Calu3 (cell line): ENCODE results near the gene TRPV4. TPM values are rescaled to one million over a fixed set of nuclear protein-coding genes. Genes with fewer than 3 reads are reported as not detected.

ENCODE experiments used
- BruUV-seq: library from RNA; stranded (reverse); fragments of 400-500 nt; replicated peaks from 2 replicates; lab custom pipeline; 2021; lab: Mats Ljungman, UMichigan
- CTCF ChIA-PET: fragments of 300-600 bp; sonication (Branson Sonifier 250); formaldehyde crosslinking; loops from one replicate; lab custom pipeline; 2022; ENCODE audit warnings: antibody characterized with exemption; lab: Charles Lee
- DNase-seq: peaks from one replicate; pipeline ENCODE4 v3.0.0; 2022
- H3K27ac Mint-ChIP-seq: one replicate; pipeline ENCODE4 v1.8.0; 2022; ENCODE audit warnings: mixed read lengths; ENCODE audit not compliant: unreplicated experiment
- H3K27me3 Mint-ChIP-seq: one replicate; pipeline ENCODE4 v1.8.0; 2022; ENCODE audit warnings: mixed read lengths; ENCODE audit not compliant: unreplicated experiment
- H3K36me3 Mint-ChIP-seq: one replicate; pipeline ENCODE4 v1.8.0; 2022; ENCODE audit warnings: mild to moderate bottlenecking, moderate library complexity, mixed read lengths; ENCODE audit not compliant: insufficient read depth, unreplicated experiment
- H3K4me1 Mint-ChIP-seq: one replicate; pipeline ENCODE4 v1.8.0; 2022; ENCODE audit warnings: mild to moderate bottlenecking, low read depth, mixed read lengths; ENCODE audit not compliant: unreplicated experiment
- H3K4me3 Mint-ChIP-seq: one replicate; pipeline ENCODE4 v1.8.0; 2022; ENCODE audit warnings: mild to moderate bottlenecking, low read depth, moderate library complexity, mixed read lengths; ENCODE audit not compliant: unreplicated experiment
- H3K9me3 Mint-ChIP-seq: one replicate; pipeline ENCODE4 v1.8.0; 2022; ENCODE audit warnings: low read depth, mixed read lengths; ENCODE audit not compliant: unreplicated experiment
- CTCF ChIP-seq: fragments of 200-600 bp; IDR thresholded peaks from one replicate; pipeline ENCODE4 v1.8.0; 2022; ENCODE audit warnings: antibody characterized with exemption; ENCODE audit not compliant: unreplicated experiment
- intact Hi-C: fragments of 100-400 bp; cut with micrococcal nuclease; formaldehyde crosslinking; loops from one replicate; pipeline ENCODE4 v1.10.0; 2022; ENCODE audit not compliant: unreplicated experiment
- total RNA-seq: library from RNA; stranded (reverse); gene quantifications from 2 replicates; pipeline ENCODE4 v1.2.3, GENCODE V29; 2022

The TRPV4 gene
- total RNA-seq, 1 experiment from 2014 or later: 25.3 TPM

GRCh38 chr12:109810954-109811623 is 22.1 kb downstream of the TRPV4 start:
- no peaks in the 10 kb centered on the region for H3K9me3 Mint-ChIP-seq
- BruUV-seq: no TSS peak
- no peaks in the 10 kb centered on the region for H3K36me3 Mint-ChIP-seq
- CTCF ChIA-PET: no interaction called here
- no peak overlapping the region for H3K4me3 Mint-ChIP-seq
- DNase-seq: no peak
- intact Hi-C loops: no loop called here
- no peak overlapping the region for H3K27ac Mint-ChIP-seq
- TF ChIP-seq CTCF: no peak
- H3K27me3 Mint-ChIP-seq: no peaks in the 10 kb centered on the region
- H3K4me1 Mint-ChIP-seq: no peaks in the 10 kb centered on the region

GRCh38 chr12:109808876-109809646 is 24.1 kb downstream of the TRPV4 start:
- Mint-ChIP-seq H3K36me3 (no peaks in the 10 kb centered on the region), H3K4me3 (no peak overlapping the region), H3K27ac (no peak overlapping the region), H3K9me3 (no peaks in the 10 kb centered on the region), H3K4me1 (no peaks in the 10 kb centered on the region), H3K27me3 (no peaks in the 10 kb centered on the region)
- BruUV-seq: no TSS peak
- no peak for DNase-seq
- TF ChIP-seq CTCF: no peak
- intact Hi-C loops: no loop called here
- CTCF ChIA-PET: no interaction called here

DNA sequence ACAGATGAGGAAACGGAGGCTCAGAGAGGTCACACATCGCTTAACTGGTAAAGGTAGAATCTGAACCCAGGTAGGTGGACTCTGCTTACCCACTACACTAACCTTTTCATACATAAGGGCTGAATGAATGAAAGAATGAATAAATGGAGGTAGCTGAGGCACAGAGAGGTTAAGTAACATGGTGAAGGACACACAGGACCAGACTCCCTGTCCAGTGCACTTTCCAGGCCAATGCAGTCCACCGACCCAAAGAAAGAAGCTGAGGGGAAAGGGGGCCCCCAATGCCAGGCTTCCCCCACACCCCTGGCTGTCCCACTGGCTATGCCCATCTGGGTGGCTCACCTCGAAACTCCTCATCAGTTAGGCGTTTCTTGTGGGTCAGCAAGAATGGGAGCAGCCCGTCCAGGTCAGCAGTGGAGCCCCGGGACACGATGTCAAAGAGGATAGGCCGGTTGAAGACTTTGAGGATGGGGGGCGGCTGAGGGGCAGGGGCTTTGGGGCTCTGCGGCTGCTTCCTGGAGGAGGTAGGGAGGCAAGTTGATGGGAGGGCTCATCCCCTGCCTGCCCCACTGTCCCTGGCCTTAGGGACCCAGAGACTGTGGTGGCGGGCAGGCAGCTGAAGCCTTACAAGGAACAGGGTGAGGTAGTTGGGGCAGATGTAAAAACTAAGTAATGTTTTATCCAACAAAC is 25.1 kb downstream of the TRPV4 start:
- Mint-ChIP-seq H3K27me3 (no peaks in the 10 kb centered on the region), H3K4me1 (no peaks in the 10 kb centered on the region), H3K4me3 (no peak overlapping the region), H3K27ac (no peak overlapping the region), H3K36me3 (peaks cover 1% of the 10 kb centered on the region), H3K9me3 (no peaks in the 10 kb centered on the region)
- CTCF ChIA-PET: interaction anchor here (1.0 kb wide), 1 partner anchor 37 kb away, joined by 3 read pairs; no protein-coding TSS in a partner anchor
- no peak for TF ChIP-seq CTCF
- BruUV-seq: no TSS peak
- intact Hi-C loops: no loop called here
- DNase-seq: no peak

- DNase-seq: peak; percentile 80
- BruUV-seq: no TSS peak
- no peaks in the 10 kb centered on the region for H3K9me3 Mint-ChIP-seq
- H3K27ac Mint-ChIP-seq: no peak overlapping the region
- H3K27me3 Mint-ChIP-seq: no peaks in the 10 kb centered on the region
- peaks cover 6% of the 10 kb centered on the region for H3K36me3 Mint-ChIP-seq
- no peaks in the 10 kb centered on the region for H3K4me1 Mint-ChIP-seq
- peak; percentile 97 for TF ChIP-seq CTCF
- intact Hi-C loops: loop anchor here (1.0 to 2.0 kb wide), 2 partner anchors 40 to 76 kb away; partner anchors contain the start of gene GLTP
- CTCF ChIA-PET: interaction anchor here (1.0 to 2.9 kb wide), 4 partner anchors 12 to 41 kb away, joined by 3 to 24 read pairs (median 4); no protein-coding TSS in a partner anchor
- no peak overlapping the region for H3K4me3 Mint-ChIP-seq
Observed at GRCh38 chr12:109804820-109805761, 28.1 kb downstream of the TRPV4 start.
